Activated naive CD8-positive, alpha-beta T cell treated with anti-CD3 and anti-CD28 coated beads, Interleukin-2, amount 50 U/mL, for 24 hours (primary cell): Measurements from ENCODE around the gene EPC1.
"Not testable (repeated sequence)": the region's sequence is repeated elsewhere in the genome, so short reads cannot be mapped to it uniquely, and the experiment has no call there.

Experiments used
- ATAC-seq: fragments of 150-1000 bp; cut with Tn5 transposase; one replicate; pipeline ENCODE4 v1.10.0; 2021
- DNase-seq: peaks from one replicate; pipeline ENCODE4 v3.0.0; 2021
- H3K27ac Mint-ChIP-seq: one replicate; pipeline ENCODE4 v1.8.0; 2021; ENCODE audit warnings: mild to moderate bottlenecking, mixed read lengths
- H3K27me3 Mint-ChIP-seq: one replicate; pipeline ENCODE4 v1.8.0; 2021; ENCODE audit warnings: mixed read lengths
- H3K36me3 Mint-ChIP-seq: one replicate; pipeline ENCODE4 v1.8.0; 2021; ENCODE audit warnings: low read depth, mixed read lengths
- H3K4me1 Mint-ChIP-seq: one replicate; pipeline ENCODE4 v1.8.0; 2021; ENCODE audit warnings: mixed read lengths
- H3K4me3 Mint-ChIP-seq: one replicate; pipeline ENCODE4 v1.8.0; 2021; ENCODE audit warnings: mild to moderate bottlenecking, moderate library complexity, mixed read lengths
- H3K9me3 Mint-ChIP-seq: one replicate; pipeline ENCODE4 v1.8.0; 2021; ENCODE audit warnings: mixed read lengths

EPC1 gene

GRCh38 chr10:32360884-32361283 lies 13.9 kb upstream of the EPC1 start:
- no peak for ATAC-seq
- Mint-ChIP-seq H3K27me3 (no peaks in the 10 kb centered on the region), H3K4me3 (no peak overlapping the region), H3K9me3 (no peaks in the 10 kb centered on the region), H3K27ac (no peak overlapping the region), H3K4me1 (peaks cover 74% of the 10 kb centered on the region), H3K36me3 (peaks cover 6% of the 10 kb centered on the region)
- DNase-seq, result no peak

DNA sequence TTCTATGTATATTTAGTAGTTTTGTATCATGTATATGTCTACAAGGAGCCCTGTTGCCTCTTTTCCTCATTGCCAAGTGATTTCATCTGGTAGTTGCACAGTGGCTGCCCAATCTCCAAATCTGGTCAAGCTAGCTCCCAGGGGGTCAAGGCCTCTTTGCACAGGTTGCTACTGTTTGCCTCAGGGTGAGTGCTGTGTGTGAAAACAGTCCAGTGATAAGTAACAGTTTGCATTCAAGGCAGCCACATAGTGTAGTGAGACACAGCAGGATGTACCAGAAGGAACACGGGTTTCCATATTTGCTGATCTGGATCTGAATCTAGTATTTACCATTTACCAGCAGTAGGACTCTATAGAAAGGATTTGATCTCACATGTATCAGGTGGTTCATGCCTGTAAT lies 13.3 kb upstream of the EPC1 start:
- ATAC-seq, result no peak
- Mint-ChIP-seq H3K4me3 (no peak overlapping the region), H3K27me3 (no peaks in the 10 kb centered on the region), H3K9me3 (no peaks in the 10 kb centered on the region), H3K36me3 (peaks cover 8% of the 10 kb centered on the region), H3K27ac (no peak overlapping the region), H3K4me1 (peaks cover 72% of the 10 kb centered on the region)
- DNase-seq, result no peak

DNA sequence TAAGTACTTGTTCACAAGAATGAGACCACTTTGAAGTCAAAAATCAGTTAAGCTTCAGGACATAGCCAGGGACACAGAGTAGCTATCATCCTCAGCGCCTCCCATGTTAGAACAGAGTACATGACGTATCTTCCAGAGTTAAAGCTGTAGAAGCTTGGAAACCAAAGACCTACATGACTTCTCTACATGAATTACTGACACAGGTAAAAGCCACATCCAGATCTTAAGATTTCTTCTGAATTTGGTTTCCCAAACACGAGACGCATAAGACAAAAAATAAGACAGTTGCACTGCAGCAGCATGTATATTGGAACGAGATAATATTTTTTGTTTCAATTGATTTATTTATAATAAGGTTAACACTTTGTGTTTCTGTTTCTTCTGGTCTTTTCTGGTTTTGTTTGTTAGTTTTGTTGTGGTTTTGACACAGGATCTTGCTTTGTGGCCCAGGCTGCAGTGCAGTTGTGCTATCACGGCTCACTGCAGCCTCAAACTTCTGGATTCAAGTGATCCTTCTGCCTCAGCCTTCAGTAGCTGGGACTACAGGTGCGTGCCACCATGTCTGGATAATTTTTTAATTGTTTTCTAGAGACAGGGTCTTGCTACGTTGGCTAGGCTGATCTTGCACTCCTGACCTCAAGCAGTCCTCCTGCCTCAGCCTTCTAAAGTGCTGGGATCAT lies 10.2 kb upstream of the EPC1 start:
- no peak for DNase-seq
- Mint-ChIP-seq H3K9me3 (no peaks in the 10 kb centered on the region), H3K36me3 (peaks cover 11% of the 10 kb centered on the region), H3K27ac (peak overlapping the region; percentile 72), H3K27me3 (no peaks in the 10 kb centered on the region), H3K4me1 (peaks cover 76% of the 10 kb centered on the region), H3K4me3 (peak overlapping the region; percentile 41)
- ATAC-seq, result peak; percentile 86

DNA sequence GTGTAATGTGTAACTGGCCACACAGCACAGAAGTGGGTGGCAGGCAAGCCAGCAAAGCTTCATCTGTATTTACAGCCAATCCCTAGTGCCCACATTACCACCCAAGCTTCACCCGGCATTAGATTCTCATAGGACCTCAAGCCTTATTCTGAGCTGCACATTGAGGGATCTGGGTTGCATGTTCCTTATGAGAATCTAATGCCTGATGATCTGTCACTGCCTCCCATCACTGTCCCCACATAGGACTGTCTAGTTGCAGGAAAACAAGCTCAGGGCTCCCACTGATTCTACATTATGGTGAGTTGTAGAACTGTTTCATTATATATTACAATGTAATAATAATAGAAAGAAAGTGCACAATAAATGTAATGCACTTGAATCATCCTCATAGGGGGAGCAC lies 7.7 kb upstream of the EPC1 start:
- not testable (repeated sequence) for H3K36me3 Mint-ChIP-seq, DNase-seq, H3K9me3 Mint-ChIP-seq, H3K27ac Mint-ChIP-seq, H3K27me3 Mint-ChIP-seq, H3K4me3 Mint-ChIP-seq, ATAC-seq
- H3K4me1 Mint-ChIP-seq, result peaks cover 65% of the 10 kb centered on the region

- Mint-ChIP-seq H3K9me3 (no peaks in the 10 kb centered on the region), H3K27ac (no peak overlapping the region), H3K4me1 (peaks cover 57% of the 10 kb centered on the region), H3K36me3 (peaks cover 6% of the 10 kb centered on the region), H3K4me3 (no peak overlapping the region), H3K27me3 (no peaks in the 10 kb centered on the region)
- no peak for ATAC-seq
- DNase-seq, result no peak
Observed at GRCh38 chr10:32350811-32351350, 3.9 kb upstream of the EPC1 start.

DNA sequence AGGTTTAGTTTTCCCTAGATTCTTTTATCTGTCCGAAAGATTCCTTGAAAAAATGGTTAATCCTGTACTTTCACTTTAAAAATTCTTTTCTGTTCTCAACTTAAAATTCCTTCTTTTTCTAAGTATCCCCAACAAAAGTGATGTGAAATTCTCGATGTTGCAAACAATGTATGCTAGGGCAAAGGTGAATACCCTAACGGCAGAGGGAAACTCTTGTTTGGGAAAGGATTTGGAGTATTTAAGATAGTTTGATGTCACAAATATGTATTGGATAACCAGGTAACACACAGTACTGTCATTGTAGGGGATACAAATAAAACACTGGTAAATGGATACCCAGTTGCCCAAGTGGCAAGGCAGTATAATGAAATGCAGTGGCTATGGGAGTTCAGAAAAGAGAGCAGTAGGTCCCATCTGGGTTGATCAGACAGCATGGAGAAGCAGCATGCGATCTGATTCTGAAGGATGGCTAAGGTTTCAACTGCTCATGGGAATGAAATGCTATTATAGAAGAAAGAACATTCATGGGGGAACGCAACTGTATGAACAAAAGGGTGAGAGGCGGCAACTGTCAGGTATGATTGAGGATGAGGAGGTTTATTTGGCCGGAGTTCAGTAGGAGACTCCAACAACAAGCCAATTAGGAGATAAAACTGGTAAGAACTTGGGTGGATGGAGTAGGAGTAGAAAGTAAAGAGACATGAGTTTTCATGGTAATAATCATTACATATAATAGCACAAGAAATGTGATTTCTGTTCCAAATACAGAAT lies 3.2 kb upstream of the EPC1 start:
- Mint-ChIP-seq H3K27ac (no peak overlapping the region), H3K4me1 (peaks cover 61% of the 10 kb centered on the region), H3K36me3 (peaks cover 12% of the 10 kb centered on the region), H3K4me3 (no peak overlapping the region), H3K27me3 (no peaks in the 10 kb centered on the region), H3K9me3 (no peaks in the 10 kb centered on the region)
- DNase-seq (no peak), ATAC-seq (no peak)

DNA sequence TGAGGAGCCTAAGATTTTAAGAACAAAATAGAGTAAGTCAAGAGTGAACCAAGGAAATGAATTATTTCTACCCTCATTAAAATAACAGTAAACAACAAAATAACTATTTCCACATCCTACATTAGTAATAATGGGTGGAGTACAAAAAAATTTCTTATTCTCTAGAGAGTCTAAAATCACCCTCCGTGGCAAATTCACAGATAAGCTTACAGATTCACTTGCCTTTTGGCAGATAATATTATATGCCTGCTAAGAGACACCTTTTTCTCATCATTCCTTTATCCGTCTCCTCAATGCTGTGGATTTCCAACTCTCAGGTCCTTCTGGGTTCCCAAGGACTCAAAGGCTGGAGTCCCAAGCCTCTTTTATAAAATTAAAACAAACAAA lies 2.2 kb upstream of the EPC1 start:
- H3K4me1 Mint-ChIP-seq, result peaks cover 65% of the 10 kb centered on the region
- no peak overlapping the region for H3K27ac Mint-ChIP-seq
- ATAC-seq (no peak), DNase-seq (no peak)
- H3K9me3 Mint-ChIP-seq, result no peaks in the 10 kb centered on the region
- H3K36me3 Mint-ChIP-seq, result peaks cover 18% of the 10 kb centered on the region
- no peaks in the 10 kb centered on the region for H3K27me3 Mint-ChIP-seq
- H3K4me3 Mint-ChIP-seq, result no peak overlapping the region

DNA sequence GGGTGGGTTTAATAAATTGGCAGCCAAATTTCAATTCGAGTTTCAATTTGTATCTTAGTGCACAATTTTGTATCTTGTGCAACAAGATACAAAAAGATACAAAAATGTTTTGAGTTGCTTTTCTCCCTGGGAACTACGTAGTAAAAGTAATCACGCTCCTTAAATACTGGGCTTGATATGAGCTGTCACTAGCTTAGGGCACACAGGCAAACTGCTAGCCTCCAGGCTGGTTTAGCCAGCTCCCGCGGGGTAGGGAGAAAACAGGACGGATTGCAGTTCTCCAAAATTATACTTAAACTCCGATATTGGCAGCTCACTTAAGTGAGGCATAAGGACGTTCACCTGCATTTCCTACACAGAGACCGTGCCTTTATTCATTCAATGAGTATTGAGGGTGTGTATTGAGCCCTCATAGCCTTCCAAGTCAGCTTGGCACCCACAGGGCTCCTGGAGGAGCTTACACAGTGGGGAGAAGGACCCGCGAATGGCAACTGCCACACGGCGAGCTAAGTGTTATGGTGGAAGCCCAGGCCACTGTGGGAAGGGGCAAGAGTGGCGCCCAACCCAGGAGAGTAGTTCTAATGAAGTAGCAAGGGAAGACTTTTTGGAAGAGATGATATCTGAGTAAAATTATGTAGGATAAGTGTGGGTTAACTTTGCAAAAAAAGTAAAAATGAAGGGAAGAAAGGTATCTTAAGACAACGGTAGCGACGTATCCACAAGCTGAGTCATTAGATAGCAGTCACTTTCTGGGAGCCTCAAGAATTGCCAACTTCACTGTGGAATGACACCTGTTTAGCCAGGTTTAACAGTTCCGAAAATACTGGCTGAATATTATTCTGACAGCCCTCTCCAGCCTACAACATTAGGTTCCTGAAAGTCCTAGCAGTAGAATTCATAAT lies 1.6 kb upstream of the EPC1 start:
- peak overlapping the region; percentile 90 for H3K4me3 Mint-ChIP-seq
- DNase-seq (no peak), ATAC-seq (no peak)
- no peaks in the 10 kb centered on the region for H3K27me3 Mint-ChIP-seq
- peaks cover 65% of the 10 kb centered on the region for H3K4me1 Mint-ChIP-seq
- no peaks in the 10 kb centered on the region for H3K9me3 Mint-ChIP-seq
- peaks cover 20% of the 10 kb centered on the region for H3K36me3 Mint-ChIP-seq
- peak overlapping the region; percentile 15 for H3K27ac Mint-ChIP-seq

DNA sequence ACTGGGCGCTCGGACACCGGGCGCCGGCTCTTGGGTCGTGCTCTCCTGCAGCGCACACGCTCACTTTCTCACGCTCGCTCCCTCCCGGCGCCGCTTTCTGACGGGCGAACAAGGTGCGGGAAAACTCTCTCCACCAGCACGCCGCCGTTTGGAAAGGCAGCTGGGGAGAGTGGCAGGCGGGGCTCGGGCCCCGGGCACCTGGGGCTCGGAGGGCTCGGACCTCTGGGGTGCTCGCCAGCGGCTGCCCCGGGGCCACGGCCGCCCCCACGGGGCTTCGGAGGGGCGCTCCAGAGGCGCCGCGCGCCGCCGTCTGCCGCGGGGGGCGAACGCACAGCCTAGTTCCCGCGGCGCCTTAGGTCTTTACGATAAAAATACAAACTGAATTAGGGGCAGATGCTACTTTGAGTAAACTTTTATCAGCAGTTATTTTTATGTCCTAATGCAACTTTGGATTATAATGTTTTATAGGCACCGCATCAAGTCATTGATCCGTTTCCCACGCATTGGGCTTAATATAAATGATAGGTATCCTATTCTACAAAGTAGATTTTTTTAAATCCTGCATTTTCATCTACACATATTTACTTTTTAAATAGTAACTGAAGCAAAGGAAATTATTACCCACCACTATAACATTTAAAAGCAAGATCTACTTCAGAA lies 535 bp upstream of the EPC1 start:
- Mint-ChIP-seq H3K27ac (peak overlapping the region; percentile 99), H3K4me3 (peak overlapping the region; percentile 90), H3K27me3 (no peaks in the 10 kb centered on the region), H3K9me3 (no peaks in the 10 kb centered on the region), H3K36me3 (peaks cover 20% of the 10 kb centered on the region), H3K4me1 (peaks cover 62% of the 10 kb centered on the region)
- DNase-seq (no peak), ATAC-seq (peak; percentile 2)

GRCh38 chr10:32346134-32346550 lies 816 bp downstream of the EPC1 start:
- ATAC-seq (peak; percentile 93), DNase-seq (peak; percentile 94)
- H3K36me3 Mint-ChIP-seq, result peaks cover 20% of the 10 kb centered on the region
- no peaks in the 10 kb centered on the region for H3K9me3 Mint-ChIP-seq
- H3K4me1 Mint-ChIP-seq, result peaks cover 68% of the 10 kb centered on the region
- H3K27me3 Mint-ChIP-seq, result no peaks in the 10 kb centered on the region
- H3K4me3 Mint-ChIP-seq, result peak overlapping the region; percentile 90
- peak overlapping the region; percentile 99 for H3K27ac Mint-ChIP-seq

- H3K27ac Mint-ChIP-seq, result peak overlapping the region; percentile 32
- ATAC-seq (no peak), DNase-seq (no peak)
- H3K4me3 Mint-ChIP-seq, result peak overlapping the region; percentile 33
- no peaks in the 10 kb centered on the region for H3K27me3 Mint-ChIP-seq
- no peaks in the 10 kb centered on the region for H3K9me3 Mint-ChIP-seq
- H3K36me3 Mint-ChIP-seq, result peaks cover 37% of the 10 kb centered on the region
- peaks cover 87% of the 10 kb centered on the region for H3K4me1 Mint-ChIP-seq
Observed at GRCh38 chr10:32341596-32341995, 5.4 kb downstream of the EPC1 start.

DNA sequence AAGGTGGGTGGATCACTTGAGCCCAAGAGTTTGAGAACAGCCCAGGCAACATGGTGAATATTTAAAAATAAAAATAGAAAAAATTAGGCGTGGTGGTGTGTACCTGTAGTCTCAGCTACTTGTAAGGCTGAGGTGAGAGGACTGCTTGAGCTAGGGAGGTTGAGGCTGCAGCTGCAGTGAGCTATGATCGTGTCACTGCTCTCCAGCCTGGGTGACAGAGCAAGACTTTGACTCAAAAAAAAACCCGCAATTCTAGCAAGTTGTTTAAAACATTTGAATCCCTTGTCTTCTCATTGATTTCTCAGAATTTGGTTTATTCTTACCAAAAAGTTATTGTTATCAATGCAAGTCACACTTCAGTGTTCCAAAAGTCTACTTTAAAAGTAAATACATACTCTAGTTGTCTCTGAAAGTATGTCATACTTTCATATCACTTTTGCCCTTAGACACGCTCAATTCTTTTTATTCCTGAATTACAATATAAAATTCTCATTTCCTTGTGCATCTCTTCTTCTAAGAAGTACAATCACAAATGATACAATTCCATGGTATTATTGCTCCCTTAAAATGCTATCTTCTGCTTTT lies 6.3 kb downstream of the EPC1 start:
- peak overlapping the region; percentile 32 for H3K27ac Mint-ChIP-seq
- H3K36me3 Mint-ChIP-seq, result peaks cover 39% of the 10 kb centered on the region
- peaks cover 94% of the 10 kb centered on the region for H3K4me1 Mint-ChIP-seq
- H3K4me3 Mint-ChIP-seq, result no peak overlapping the region
- H3K27me3 Mint-ChIP-seq, result no peaks in the 10 kb centered on the region
- ATAC-seq (peak; percentile 72), DNase-seq (no peak)
- no peaks in the 10 kb centered on the region for H3K9me3 Mint-ChIP-seq

GRCh38 chr10:32338262-32338661 lies 8.7 kb downstream of the EPC1 start:
- peaks cover 33% of the 10 kb centered on the region for H3K36me3 Mint-ChIP-seq

DNA sequence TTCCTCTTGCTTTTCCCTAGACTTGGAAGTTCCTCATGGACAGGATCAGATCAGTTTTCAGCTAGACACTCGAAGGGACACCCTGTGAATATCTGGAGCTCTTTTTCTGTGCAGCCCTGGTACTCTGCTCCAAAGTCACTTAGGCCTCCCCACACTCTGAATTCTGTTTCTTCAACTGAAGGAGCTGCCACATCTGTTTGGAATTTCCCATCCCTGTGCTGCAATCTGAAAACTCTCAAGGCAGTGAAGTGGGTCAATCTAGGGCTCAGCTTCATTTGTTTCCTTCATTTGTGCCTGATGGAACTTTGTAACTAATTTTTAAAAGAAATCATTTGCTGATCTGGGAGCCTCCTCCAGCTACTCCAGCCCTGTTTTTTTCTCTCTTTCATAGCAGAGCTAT lies 9.6 kb downstream of the EPC1 start:
- no peak for ATAC-seq
- H3K4me3 Mint-ChIP-seq, result no peak overlapping the region

More at GRCh38 chr10:32338262-32338661, 8.7 kb downstream of the EPC1 start:
- Mint-ChIP-seq H3K9me3 (no peaks in the 10 kb centered on the region), H3K27me3 (no peaks in the 10 kb centered on the region), H3K4me3 (peak overlapping the region; percentile 13), H3K27ac (peak overlapping the region; percentile 55), H3K4me1 (peaks cover 94% of the 10 kb centered on the region)
- no peak for DNase-seq
- no peak for ATAC-seq

More for the DNA sequence above, 9.6 kb downstream of the EPC1 start:
- Mint-ChIP-seq H3K27me3 (no peaks in the 10 kb centered on the region), H3K27ac (peak overlapping the region; percentile 55), H3K4me1 (peaks cover 97% of the 10 kb centered on the region), H3K36me3 (peaks cover 39% of the 10 kb centered on the region), H3K9me3 (no peaks in the 10 kb centered on the region)
- DNase-seq, result no peak
